ES-I3 (cell line): ENCODE data around the gene DDO.

Source experiments
- H3K36me3 ChIP-seq: 2 replicates; pipeline ENCODE4 v1.6.1; 2013; ENCODE audit warnings: mild to moderate bottlenecking, low read length, control low read depth, moderate library complexity; ENCODE audit not compliant: insufficient read depth
- H3K4me1 ChIP-seq: 2 replicates; pipeline ENCODE4 v1.6.1; 2013; ENCODE audit warnings: mild to moderate bottlenecking, control low read depth, low read length; ENCODE audit not compliant: insufficient read depth
- H3K9ac ChIP-seq: 2 replicates; pipeline ENCODE4 v1.6.1; 2013; ENCODE audit warnings: low read depth, mild to moderate bottlenecking, low read length, moderate library complexity
- H3K9me3 ChIP-seq: 2 replicates; pipeline ENCODE4 v1.6.1; 2013; ENCODE audit warnings: mild to moderate bottlenecking, low read length, moderate library complexity; ENCODE audit not compliant: control insufficient read depth, insufficient read depth

Gene DDO

GRCh38 chr6:110367825-110368224 lies 47.5 kb downstream of the DDO start:
- Histone ChIP-seq H3K4me1 (peaks cover 16% of the 10 kb centered on the region; the same call in 1 of the 2 replicates), H3K36me3 (no peaks in the 10 kb centered on the region), H3K9ac (no peak overlapping the region), H3K9me3 (no peaks in the 10 kb centered on the region)

GRCh38 chr6:110366975-110367374 lies 48.4 kb downstream of the DDO start:
- Histone ChIP-seq H3K4me1 (peaks cover 16% of the 10 kb centered on the region; the same call in 1 of the 2 replicates), H3K9me3 (no peaks in the 10 kb centered on the region), H3K9ac (no peak overlapping the region), H3K36me3 (no peaks in the 10 kb centered on the region)

DNA sequence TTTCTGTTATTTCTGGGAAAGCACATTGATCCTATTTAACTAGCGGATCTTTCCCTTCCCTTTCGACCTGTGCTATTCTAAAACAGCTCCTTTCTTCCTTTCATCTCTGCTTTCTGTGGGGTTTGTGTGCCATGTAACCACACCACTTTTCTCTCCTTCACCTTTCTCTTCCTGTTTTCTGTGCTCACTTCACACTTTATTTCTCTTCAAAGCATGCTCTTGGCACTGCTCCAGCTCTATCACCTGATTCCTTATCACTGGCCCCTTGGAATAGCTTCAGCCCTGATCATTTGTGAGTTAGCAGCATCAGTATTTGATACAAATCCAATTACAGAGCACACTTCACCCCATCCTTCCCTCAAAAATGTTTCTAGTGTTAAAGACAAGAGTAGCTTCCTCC lies 49.1 kb downstream of the DDO start:
- no peaks in the 10 kb centered on the region for H3K36me3 ChIP-seq
- H3K9ac ChIP-seq, result no peak overlapping the region
- 0 out of 2 replicates have a peak, but pooled peaks cover 3% of the 10 kb centered on the region for H3K9me3 ChIP-seq
- H3K4me1 ChIP-seq, result peaks cover 16% of the 10 kb centered on the region; the same call in 1 of the 2 replicates

GRCh38 chr6:110364364-110365105 lies 50.8 kb downstream of the DDO start:
- Histone ChIP-seq H3K36me3 (no peaks in the 10 kb centered on the region), H3K9me3 (0 out of 2 replicates have a peak, but pooled peaks cover 4% of the 10 kb centered on the region), H3K9ac (no peak overlapping the region), H3K4me1 (peaks cover 16% of the 10 kb centered on the region; the same call in 1 of the 2 replicates)

DNA sequence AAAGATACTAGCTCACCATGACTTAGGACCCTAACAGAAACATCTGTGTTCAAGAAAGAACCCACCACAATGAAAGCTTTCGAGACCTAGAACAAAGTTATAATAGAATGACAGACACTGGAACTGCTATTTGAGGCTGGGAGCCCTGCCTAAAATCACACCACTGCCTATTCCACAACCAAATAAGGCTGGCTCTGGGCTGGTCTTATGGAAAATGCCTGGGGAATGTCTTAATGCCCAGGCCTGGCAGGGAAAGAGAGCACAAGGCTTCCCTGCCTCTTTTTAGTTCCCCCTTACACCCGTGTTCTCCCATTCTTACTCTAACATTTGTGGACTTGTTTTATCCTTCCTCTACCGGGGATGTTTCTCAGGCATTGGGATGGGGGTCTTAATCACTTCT lies 51.6 kb downstream of the DDO start:
- Histone ChIP-seq H3K9me3 (0 out of 2 replicates have a peak, but pooled peaks cover 4% of the 10 kb centered on the region), H3K36me3 (no peaks in the 10 kb centered on the region), H3K9ac (no peak overlapping the region), H3K4me1 (peaks cover 16% of the 10 kb centered on the region; the same call in 1 of the 2 replicates)

- no peak overlapping the region for H3K9ac ChIP-seq
Observed at GRCh38 chr6:110360676-110361075, 54.7 kb downstream of the DDO start.

DNA sequence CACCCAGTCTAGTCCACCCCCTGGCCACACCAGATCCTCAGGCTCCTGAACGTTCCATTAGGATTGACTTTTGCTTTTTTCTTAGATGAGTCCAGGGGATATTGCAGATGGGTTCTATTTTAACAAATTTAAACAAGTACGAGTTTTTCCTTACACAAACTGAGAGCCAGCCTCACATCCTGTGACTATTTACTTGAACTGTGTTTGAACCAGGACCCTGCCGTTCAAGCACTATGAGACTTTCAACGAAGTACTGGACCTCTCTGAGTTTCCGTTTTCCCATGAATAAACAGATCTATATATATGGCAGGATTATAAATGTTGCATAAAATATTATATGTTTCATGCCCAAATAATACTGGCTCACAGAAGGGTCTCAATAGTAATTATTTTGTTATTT lies 55.8 kb downstream of the DDO start:
- peaks cover 17% of the 10 kb centered on the region for H3K4me1 ChIP-seq
- no peaks in the 10 kb centered on the region for H3K36me3 ChIP-seq
- 0 out of 2 replicates have a peak, but pooled peaks cover 4% of the 10 kb centered on the region for H3K9me3 ChIP-seq
- H3K9ac ChIP-seq, result no peak overlapping the region

More at GRCh38 chr6:110360676-110361075, 54.7 kb downstream of the DDO start:
- H3K9me3 ChIP-seq, result 0 out of 2 replicates have a peak, but pooled peaks cover 4% of the 10 kb centered on the region
- H3K36me3 ChIP-seq, result no peaks in the 10 kb centered on the region
- peaks cover 17% of the 10 kb centered on the region for H3K4me1 ChIP-seq

DNA sequence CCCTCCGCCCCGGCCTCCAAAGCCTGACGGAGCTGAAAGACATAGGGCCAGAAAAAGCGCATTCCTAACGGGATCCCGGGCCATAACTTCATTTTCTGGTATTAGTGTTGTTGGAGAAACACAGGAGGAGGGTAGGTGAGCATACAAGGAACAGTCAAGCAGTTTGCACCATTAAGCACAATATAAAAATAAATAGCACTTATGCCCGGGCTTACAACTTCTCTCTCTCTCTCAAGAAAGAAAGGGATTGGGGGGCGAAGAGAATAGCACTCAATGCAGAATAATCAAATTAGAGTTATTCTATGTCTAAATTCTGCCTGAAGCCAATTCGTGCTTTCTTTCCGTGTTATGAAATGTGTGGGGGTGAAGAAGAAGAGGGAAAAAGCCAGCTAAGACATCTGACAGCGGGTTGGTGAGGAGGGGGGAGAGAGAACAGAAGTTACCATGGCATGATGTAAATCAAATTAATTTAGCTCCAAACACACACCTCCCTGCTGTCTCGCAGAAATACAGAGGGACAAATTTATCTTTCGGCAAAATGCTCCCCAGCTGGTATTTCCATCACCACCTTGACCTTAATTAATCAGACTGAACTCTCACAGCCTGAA lies 56.7 kb downstream of the DDO start:
- no peaks in the 10 kb centered on the region for H3K36me3 ChIP-seq
- H3K9ac ChIP-seq, result peak overlapping the region; percentile 72; the same call in 1 of the 2 replicates

GRCh38 chr6:110357664-110358552 lies 57.5 kb downstream of the DDO start, which contains the start of gene METTL24:
TSS of gene METTL24 (minus strand) at chr6:110358349. CDS start at chr6:110358272, 77 bp downstream.
- Histone ChIP-seq H3K9me3 (0 out of 2 replicates have a peak, but pooled peaks cover 4% of the 10 kb centered on the region), H3K9ac (peak within 1 kb of the TSS; percentile 72), H3K36me3 (no peaks in the 10 kb centered on the region), H3K4me1 (peaks cover 11% of the 10 kb centered on the region)

More for the DNA sequence above, 56.7 kb downstream of the DDO start:
- Histone ChIP-seq H3K9me3 (0 out of 2 replicates have a peak, but pooled peaks cover 4% of the 10 kb centered on the region), H3K4me1 (peaks cover 8% of the 10 kb centered on the region)

GRCh38 chr6:110357298-110357663 lies 58.1 kb downstream of the DDO start:
- Histone ChIP-seq H3K4me1 (peaks cover 17% of the 10 kb centered on the region), H3K9ac (peak overlapping the region; percentile 72), H3K9me3 (0 out of 2 replicates have a peak, but pooled peaks cover 4% of the 10 kb centered on the region), H3K36me3 (no peaks in the 10 kb centered on the region)

DNA sequence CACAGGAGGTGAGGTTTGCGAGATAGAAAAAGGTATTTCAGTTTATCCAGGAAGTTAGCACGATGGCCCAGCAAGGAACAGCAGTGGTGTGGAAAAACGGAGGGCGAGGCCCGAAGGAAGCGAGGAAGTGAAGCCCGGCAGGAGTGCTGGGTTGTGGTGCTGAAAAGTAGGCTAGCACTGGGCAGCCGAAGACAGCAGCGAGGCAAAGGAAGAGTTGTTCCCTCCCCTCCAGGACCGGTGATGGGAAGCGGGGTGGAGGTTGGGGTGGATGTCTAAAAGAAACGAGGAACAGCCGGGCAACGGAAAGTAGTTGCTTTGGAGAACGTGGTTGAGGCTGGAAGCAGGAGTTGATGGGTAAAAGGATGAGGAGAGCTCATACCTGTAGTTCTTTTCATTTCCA lies 58.6 kb downstream of the DDO start:
- Histone ChIP-seq H3K36me3 (no peaks in the 10 kb centered on the region), H3K4me1 (peaks cover 22% of the 10 kb centered on the region), H3K9ac (peak overlapping the region; percentile 72; the same call in 1 of the 2 replicates), H3K9me3 (0 out of 2 replicates have a peak, but pooled peaks cover 4% of the 10 kb centered on the region)

GRCh38 chr6:110355727-110356126 lies 59.6 kb downstream of the DDO start:
- no peaks in the 10 kb centered on the region for H3K9me3 ChIP-seq
- H3K4me1 ChIP-seq, result peaks cover 27% of the 10 kb centered on the region
- no peak overlapping the region for H3K9ac ChIP-seq
- no peaks in the 10 kb centered on the region for H3K36me3 ChIP-seq

- Histone ChIP-seq H3K9ac (no peak overlapping the region), H3K36me3 (no peaks in the 10 kb centered on the region), H3K4me1 (peaks cover 27% of the 10 kb centered on the region), H3K9me3 (no peaks in the 10 kb centered on the region)
Observed at GRCh38 chr6:110355022-110355421, 60.4 kb downstream of the DDO start.

GRCh38 chr6:110354153-110354552 lies 61.2 kb downstream of the DDO start:
- Histone ChIP-seq H3K36me3 (no peaks in the 10 kb centered on the region), H3K9ac (no peak overlapping the region), H3K4me1 (peaks cover 27% of the 10 kb centered on the region), H3K9me3 (no peaks in the 10 kb centered on the region)
